ENCODE data around the gene FAM120A. TPM values are rescaled to one million over a fixed set of nuclear protein-coding genes. Genes with fewer than 3 reads are reported as not detected.

The FAM120A gene
- total RNA-seq, 1 experiment from 2014 or later, result 43.2 TPM

DNA sequence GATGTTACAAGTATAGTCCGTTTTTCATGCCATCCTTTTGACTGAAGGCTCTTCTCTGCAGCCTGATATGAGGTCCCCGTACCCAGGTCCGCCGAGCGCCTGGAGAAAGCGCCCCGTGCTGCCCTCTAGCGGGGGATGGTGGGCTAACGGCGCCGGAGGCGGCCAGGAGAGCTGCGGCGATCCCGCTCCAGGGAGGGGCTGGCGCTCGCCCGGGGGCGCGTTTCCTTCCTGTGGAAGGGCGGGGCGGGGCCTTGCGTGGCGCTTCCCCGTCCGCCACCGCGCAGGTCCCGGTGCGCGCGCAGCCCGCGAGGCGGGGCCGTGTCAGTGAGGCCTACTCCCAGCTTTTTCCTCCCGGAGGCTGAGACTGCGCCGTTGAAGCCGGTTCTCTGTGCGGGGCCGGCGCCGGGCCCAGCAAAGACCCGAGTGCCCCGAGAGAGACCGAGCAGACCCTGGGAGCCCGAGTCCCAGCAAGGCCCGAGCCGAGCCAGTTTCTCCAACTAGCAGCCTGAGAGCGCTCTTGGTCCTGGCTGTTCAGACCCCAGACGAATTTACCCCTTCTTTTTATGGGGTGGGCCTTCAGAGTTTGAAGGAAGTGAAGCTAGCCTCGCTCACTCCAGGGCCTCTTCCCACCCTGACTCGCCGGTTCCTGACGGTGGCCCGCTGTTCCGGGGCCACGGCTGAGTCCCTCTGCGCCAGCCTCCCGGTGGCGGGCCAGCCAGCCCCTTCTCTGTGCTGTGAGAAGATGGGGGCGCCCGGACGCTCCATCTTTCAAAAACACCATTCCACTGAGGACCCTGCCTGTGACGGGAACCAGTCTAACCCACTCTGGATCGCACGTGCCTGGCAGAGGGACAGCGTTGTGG lies 115.2 kb downstream of the FAM120A start:
- Histone ChIP-seq H3K9me3 (no peaks in the 10 kb centered on the region), H3K4me3 (ENCODE audit: low read depth, low read length) (peak overlapping the region; percentile 45), H3K36me3 (ENCODE audit: control insufficient read depth, insufficient read depth, low read length) (0 out of 2 replicates have a peak, but pooled peaks cover 1% of the 10 kb centered on the region), H3K4me1 (no peaks in the 10 kb centered on the region; the same call in 1 of the 2 replicates), H3K27me3 (replicated peaks; ENCODE audit: control insufficient read depth, insufficient read depth, low read length) (no peaks in the 10 kb centered on the region)
- peak; percentile 93 to 95 for DNase-seq
- no peaks in the 10 kb centered on the region for H3K27me3 Mint-ChIP-seq (ENCODE audit: insufficient read depth, unreplicated experiment)
- peak overlapping the region; percentile 64 for H3K4me3 Mint-ChIP-seq (ENCODE audit: unreplicated experiment)
- ChIA-PET CTCF (interaction anchor here (0.5 to 1.4 kb wide), 4 partner anchors 9 to 620 kb away, joined by 3 to 5 read pairs (median 5); no protein-coding TSS in a partner anchor), POLR2A (interaction anchor here (1.1 kb wide), 1 partner anchor 9 kb away, joined by 3 read pairs; no protein-coding TSS in a partner anchor)
- TF ChIP-seq, protein P1, sequence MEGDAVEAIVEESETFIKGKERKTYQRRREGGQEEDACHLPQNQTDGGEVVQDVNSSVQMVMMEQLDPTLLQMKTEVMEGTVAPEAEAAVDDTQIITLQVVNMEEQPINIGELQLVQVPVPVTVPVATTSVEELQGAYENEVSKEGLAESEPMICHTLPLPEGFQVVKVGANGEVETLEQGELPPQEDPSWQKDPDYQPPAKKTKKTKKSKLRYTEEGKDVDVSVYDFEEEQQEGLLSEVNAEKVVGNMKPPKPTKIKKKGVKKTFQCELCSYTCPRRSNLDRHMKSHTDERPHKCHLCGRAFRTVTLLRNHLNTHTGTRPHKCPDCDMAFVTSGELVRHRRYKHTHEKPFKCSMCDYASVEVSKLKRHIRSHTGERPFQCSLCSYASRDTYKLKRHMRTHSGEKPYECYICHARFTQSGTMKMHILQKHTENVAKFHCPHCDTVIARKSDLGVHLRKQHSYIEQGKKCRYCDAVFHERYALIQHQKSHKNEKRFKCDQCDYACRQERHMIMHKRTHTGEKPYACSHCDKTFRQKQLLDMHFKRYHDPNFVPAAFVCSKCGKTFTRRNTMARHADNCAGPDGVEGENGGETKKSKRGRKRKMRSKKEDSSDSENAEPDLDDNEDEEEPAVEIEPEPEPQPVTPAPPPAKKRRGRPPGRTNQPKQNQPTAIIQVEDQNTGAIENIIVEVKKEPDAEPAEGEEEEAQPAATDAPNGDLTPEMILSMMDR (IDR thresholded peaks at IDR 0.05; ENCODE audit: insufficient read depth in 1 of 2, low read depth in 1 of 2, low read length in 1 of 2, severe bottlenecking in 1 of 2, unreplicated experiment in 1 of 2), result peak; percentile 73 to 81
- TSS peak; percentile 49 for BruUV-seq (replicated peaks)
- peak overlapping the region; percentile 72 for H3K27ac Mint-ChIP-seq (ENCODE audit: unreplicated experiment)
- H3K4me1 Mint-ChIP-seq (ENCODE audit: low read depth, unreplicated experiment), result no peaks in the 10 kb centered on the region
- intact Hi-C loops (cut with micrococcal nuclease; ENCODE audit: unreplicated experiment), result no loop called here
- no peaks in the 10 kb centered on the region for H3K9me3 Mint-ChIP-seq (ENCODE audit: unreplicated experiment)
- peaks cover 30% of the 10 kb centered on the region for H3K36me3 Mint-ChIP-seq (ENCODE audit: insufficient read depth, unreplicated experiment)

DNA sequence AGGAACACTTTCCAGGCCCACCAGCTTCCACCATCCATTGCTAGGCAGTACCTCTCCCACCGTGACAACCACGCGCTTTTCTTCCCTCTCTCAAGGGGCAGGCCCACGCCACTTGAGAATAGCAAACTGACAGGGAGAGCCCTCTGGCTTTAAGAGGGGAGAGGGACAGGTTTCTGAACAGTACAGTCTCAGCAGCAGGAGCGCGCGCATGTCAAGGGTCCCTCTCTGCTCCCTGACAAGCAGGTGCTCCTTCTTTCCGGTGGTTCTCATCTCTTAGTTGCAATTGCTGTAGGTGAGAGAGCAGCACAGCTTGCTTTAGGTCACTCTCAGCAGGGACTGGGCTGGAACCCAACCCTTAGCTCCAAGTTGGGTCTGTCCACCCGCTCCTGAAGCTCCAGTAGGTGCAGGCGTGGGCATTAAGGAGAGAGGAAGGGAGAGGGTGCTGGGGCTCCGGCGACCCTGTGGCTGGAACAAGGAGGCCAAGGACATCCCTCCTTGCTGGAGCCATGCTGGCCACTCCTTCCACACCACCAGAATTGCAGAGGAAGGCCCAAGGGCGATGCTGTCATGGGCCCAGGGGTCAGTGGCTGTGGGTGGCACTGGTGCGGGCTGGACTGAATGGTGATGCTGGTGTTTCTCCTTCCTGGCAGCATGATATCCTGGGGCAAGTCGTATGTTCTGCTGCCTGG lies 115.9 kb downstream of the FAM120A start:
- Histone ChIP-seq H3K27me3 (replicated peaks; ENCODE audit: control insufficient read depth, insufficient read depth, low read length) (no peaks in the 10 kb centered on the region), H3K4me3 (ENCODE audit: low read depth, low read length) (peak overlapping the region; percentile 45), H3K9me3 (no peaks in the 10 kb centered on the region), H3K36me3 (ENCODE audit: control insufficient read depth, insufficient read depth, low read length) (no peaks in the 10 kb centered on the region), H3K4me1 (no peaks in the 10 kb centered on the region; the same call in 1 of the 2 replicates)
- ChIA-PET CTCF (no interaction called here), POLR2A (no interaction called here)
- intact Hi-C loops (cut with micrococcal nuclease; ENCODE audit: unreplicated experiment), result no loop called here
- H3K4me1 Mint-ChIP-seq (ENCODE audit: low read depth, unreplicated experiment), result no peaks in the 10 kb centered on the region
- TF ChIP-seq, protein P1 (IDR thresholded peaks at IDR 0.05; ENCODE audit: insufficient read depth in 1 of 2, low read depth in 1 of 2, low read length in 1 of 2, severe bottlenecking in 1 of 2, unreplicated experiment in 1 of 2), result no peak
- no TSS peak for BruUV-seq (replicated peaks)
- H3K9me3 Mint-ChIP-seq (ENCODE audit: unreplicated experiment), result no peaks in the 10 kb centered on the region
- no peaks in the 10 kb centered on the region for H3K27me3 Mint-ChIP-seq (ENCODE audit: insufficient read depth, unreplicated experiment)
- no peak for DNase-seq
- H3K36me3 Mint-ChIP-seq (ENCODE audit: insufficient read depth, unreplicated experiment), result peaks cover 22% of the 10 kb centered on the region
- peak overlapping the region; percentile 72 for H3K27ac Mint-ChIP-seq (ENCODE audit: unreplicated experiment)
- H3K4me3 Mint-ChIP-seq (ENCODE audit: unreplicated experiment), result peak overlapping the region; percentile 64

DNA sequence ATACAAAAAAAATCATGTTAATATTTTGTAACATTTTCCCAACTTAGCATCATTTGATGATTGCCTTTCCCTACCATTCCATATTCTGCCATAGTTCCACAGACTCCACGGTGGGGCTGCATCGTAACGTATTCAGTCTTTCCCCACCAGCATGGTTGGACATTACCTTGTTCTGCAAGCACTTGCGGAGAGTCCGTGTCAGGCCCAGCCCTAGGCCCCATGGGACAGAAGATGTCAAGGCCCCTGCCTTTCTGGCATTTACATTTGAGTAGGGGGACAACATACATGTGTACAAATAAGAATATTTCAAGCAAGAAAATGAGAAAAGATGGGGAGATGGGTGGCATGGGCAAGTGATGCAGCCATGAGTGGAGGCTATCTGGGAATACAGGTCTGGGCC lies 116.7 kb downstream of the FAM120A start:
- intact Hi-C loops (cut with micrococcal nuclease; ENCODE audit: unreplicated experiment), result no loop called here
- Histone ChIP-seq H3K36me3 (ENCODE audit: control insufficient read depth, insufficient read depth, low read length) (no peaks in the 10 kb centered on the region), H3K27me3 (replicated peaks; ENCODE audit: control insufficient read depth, insufficient read depth, low read length) (no peaks in the 10 kb centered on the region), H3K4me1 (no peaks in the 10 kb centered on the region; the same call in 1 of the 2 replicates), H3K4me3 (ENCODE audit: low read depth, low read length) (no peak overlapping the region), H3K9me3 (no peaks in the 10 kb centered on the region)
- no peaks in the 10 kb centered on the region for H3K9me3 Mint-ChIP-seq (ENCODE audit: unreplicated experiment)
- ChIA-PET POLR2A (no interaction called here), CTCF (no interaction called here)
- no peak for DNase-seq
- peaks cover 20% of the 10 kb centered on the region for H3K36me3 Mint-ChIP-seq (ENCODE audit: insufficient read depth, unreplicated experiment)
- no peaks in the 10 kb centered on the region for H3K4me1 Mint-ChIP-seq (ENCODE audit: low read depth, unreplicated experiment)
- no TSS peak for BruUV-seq (replicated peaks)
- TF ChIP-seq, protein P1 (IDR thresholded peaks at IDR 0.05; ENCODE audit: insufficient read depth in 1 of 2, low read depth in 1 of 2, low read length in 1 of 2, severe bottlenecking in 1 of 2, unreplicated experiment in 1 of 2), result no peak
- H3K4me3 Mint-ChIP-seq (ENCODE audit: unreplicated experiment), result no peak overlapping the region
- H3K27ac Mint-ChIP-seq (ENCODE audit: unreplicated experiment), result no peak overlapping the region
- no peaks in the 10 kb centered on the region for H3K27me3 Mint-ChIP-seq (ENCODE audit: insufficient read depth, unreplicated experiment)
